GM18526 (cell line): ENCODE results near the gene IFNW1.

ENCODE experiments used
- POLR2A ChIP-seq: IDR thresholded peaks from 3 replicates; pipeline ENCODE4 v1.6.1; 2011; ENCODE audit not compliant: insufficient read length; ENCODE audit errors: extremely low read depth

The IFNW1 gene

DNA sequence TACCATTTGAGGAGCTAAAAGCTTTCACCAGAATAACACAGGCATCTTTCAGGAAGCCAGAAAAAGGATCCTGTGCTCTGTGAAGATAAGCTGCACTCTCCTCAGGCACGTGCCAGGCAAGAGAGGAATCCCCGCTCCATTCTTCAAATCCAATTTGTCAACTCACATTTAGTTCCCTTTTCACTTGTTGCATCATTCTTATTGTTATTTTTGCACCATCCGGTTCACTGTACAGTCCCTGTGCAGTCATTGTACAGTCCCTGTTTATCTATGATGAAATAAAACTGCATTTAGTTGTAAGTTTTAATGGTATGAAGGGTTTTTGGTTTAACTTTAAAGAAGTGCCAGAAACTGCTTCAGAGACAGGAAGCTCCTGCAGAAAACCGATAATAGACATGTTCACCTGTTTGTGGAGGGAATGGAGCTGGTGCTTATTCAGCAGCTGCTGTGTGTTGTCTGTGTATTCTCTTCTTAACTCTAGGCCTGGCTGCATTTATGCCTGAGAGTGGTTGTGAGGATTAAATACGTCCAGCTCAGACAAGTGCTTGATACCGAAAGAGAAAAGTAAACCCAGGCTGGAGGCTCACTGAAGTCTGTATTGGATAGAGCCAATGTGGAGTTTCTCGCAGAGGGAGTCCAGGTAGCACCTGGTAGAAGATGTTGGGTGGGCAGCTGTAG lies 22.4 kb downstream of the IFNW1 start:
- no peak for TF ChIP-seq POLR2A

DNA sequence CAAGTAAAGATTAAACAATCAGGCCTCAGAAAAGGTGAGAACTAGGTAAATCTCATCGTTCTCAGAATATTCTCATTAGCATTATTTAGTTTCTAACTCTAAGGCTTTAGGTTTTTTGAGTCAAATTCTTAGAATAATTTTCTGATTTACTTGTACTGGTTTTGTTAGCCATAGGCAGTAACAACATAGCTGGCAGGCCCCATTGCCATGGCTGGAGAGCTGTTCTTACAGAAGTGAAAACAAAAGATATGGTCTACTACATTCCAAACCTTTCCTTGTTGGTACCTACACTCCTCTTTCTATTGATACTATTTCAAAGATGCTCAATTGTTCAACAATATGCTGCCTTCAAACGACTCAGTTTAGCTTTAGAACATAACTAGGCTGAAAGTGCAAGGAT lies 27.3 kb downstream of the IFNW1 start:
- TF ChIP-seq POLR2A = no peak

DNA sequence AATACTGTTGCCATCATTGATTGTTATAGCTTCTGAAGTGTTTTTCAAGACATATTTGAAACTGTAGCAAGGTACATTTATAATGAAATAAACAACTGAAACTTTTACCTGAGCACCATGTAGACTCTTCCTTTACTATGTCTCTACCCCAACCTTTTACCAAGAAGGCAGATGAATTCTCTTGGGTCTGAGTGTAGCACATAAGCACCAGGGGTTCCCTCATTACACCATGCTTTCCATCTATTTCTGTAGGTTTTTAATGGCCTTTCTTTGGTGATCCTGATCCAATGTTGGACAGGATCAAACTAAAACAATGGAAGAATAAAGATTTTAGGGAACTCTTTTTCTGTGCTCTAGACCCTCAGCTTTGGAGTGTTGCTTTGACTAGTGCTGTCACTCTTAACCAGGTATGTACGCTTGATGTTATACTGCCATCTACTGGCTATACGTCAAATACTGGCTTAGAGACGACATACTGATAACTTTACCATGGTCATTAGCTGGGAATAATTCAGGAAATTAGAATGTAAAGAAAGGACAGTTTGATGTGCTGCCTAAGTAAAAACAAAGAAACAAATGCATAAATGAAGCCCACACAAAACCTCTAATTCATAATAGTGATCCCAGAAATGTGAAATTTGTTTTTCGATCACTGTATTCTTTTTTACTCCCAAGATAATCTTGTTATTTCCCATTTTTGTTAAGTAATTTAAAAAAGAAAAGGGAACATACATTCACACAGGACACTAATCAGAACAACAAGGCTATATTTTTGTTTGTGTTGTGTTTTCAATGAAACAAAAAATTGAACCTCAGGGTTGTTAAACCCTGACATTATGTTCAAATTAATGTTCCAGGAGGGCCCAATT lies 30.7 kb downstream of the IFNW1 start:
- no peak for TF ChIP-seq POLR2A

DNA sequence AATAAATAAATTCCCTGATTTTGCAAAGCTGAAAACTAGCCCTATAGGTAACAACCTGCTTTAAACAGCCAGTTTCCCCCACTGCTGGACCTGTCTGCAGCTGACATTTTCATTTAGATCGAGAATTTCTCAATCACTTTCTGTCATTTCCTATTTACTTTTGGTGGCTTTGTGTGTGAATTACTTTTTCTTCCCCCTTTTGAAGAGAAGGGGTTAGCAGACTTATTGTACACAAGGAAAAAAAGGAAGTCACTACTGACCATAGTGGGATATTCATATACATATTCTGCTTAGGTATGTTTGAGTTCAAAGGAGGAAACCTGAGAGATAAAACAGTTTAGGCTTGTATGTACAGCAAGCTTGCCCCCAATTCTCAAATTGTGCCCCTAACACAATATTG lies 36.8 kb downstream of the IFNW1 start:
- no peak for TF ChIP-seq POLR2A

DNA sequence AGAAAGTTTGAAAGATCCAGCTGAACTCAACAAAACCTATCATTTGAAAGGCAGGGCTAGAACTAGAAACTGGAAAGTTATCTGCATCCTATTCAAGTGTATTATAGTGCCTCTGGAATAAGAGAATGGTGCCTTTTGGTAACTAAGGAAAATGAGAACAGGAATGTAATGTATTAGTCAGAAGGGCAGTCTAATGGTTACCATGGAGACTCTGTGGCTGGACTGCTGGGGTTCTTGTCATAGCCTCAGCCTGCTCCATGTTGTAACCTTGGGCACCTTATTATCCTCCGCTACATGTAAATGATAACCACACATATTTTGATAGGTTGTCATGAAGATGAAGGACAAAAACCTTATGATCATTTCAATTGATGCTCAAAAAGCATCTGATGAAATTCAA lies 39.3 kb downstream of the IFNW1 start:
- TF ChIP-seq POLR2A = no peak

DNA sequence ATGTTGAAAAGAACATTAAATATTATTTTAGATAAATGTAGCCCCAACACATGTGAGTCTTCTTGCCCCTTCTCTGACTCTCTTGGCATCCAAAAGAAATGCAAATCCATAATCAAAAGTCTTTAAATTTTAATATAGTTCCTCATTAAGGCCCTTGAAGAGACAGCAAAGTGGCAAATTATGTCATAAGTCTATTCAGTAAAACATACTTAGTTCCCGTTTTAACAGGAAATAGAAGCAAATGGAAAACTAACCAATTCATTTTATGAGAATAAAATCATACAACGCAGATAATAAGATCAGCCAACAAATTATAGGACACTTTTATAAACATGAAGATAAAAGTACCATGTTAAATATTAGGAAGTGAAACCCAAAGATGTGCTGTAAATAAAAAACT lies 43.8 kb downstream of the IFNW1 start:
- no peak for TF ChIP-seq POLR2A

DNA sequence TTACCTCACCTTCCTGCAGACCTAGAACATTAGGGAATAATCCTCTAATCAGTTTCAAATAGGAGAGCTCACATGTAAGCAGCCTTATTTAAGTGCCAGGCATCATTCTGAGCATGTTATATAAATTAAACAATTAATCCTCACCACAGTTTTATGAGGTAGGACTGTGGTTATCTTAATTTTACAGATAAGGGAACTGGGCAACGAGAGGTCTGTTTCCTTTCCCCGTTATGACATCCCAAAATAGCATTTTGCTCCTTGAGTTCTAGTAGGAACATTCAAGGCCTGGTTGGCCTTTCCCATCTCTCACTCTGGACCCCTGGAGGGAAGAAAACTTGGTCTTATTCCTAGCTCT lies 44.8 kb downstream of the IFNW1 start:
- TF ChIP-seq POLR2A = no peak

DNA sequence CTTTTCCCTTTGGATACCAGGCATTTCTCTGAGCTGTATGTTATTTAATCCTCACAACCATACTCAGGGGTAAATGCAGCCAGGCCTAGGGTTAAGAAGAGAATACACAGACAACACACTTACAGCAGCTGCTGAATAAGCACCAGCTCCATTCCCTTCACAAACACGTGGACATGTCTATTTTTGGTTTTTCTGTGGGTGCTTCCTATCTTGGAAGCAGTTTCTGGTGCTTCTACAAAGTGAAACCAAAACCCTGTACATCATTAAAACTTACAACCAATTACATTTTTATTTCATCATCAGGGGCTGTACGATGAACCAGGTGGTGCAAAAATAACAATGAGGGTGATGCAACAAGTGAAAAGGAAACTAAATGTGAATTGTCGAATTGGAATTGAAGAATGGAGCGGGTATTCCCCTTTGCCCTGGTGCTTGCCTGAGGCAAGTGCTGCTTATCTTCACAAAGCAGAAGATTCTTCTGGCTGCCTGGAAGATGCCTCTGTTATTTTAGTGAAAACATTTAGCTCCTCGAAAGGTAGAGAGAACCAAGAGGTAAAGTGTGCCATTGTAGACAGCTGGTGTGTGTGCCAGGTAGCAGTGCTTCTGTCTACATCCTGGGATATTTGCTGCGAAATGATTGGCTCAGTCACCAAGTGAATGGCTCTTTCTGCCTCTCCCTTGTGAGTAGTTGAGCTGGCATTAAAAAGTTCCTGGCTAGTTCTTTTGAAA lies 45.3 kb downstream of the IFNW1 start:
- no peak for TF ChIP-seq POLR2A

DNA sequence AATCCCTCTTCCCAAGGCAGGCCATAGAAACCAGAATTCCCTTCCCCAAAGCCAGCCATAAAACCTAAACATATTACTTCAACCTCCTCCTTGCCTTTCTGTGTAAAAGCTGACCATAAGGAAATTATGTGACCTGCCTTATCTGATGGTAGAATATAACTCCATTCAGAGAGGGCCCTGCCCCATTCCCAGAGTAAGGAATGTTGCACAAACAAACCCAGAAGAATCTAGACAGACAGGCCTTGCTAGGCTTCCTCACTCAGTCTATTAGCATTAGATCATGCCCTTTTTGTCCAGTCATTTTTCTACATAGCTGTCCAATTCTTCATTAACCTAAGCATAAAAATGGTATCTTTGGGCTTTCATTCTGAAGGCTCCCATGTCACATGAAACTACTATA lies 46.1 kb downstream of the IFNW1 start:
- no peak for TF ChIP-seq POLR2A
